Activated naive CD8-positive, alpha-beta T cell treated with anti-CD3 and anti-CD28 coated beads, Interleukin-2, amount 50 U/mL, for 24 hours (primary cell): ENCODE results near the gene SLC5A6.

Experiments
- ATAC-seq: fragments of 150-1000 bp; cut with Tn5 transposase; one replicate; pipeline ENCODE4 v1.10.0; 2021
- DNase-seq: peaks from one replicate; pipeline ENCODE4 v3.0.0; 2021
- H3K27ac Mint-ChIP-seq: one replicate; pipeline ENCODE4 v1.8.0; 2021; ENCODE audit warnings: mild to moderate bottlenecking, mixed read lengths
- H3K27me3 Mint-ChIP-seq: one replicate; pipeline ENCODE4 v1.8.0; 2021; ENCODE audit warnings: mixed read lengths
- H3K36me3 Mint-ChIP-seq: one replicate; pipeline ENCODE4 v1.8.0; 2021; ENCODE audit warnings: low read depth, mixed read lengths
- H3K4me1 Mint-ChIP-seq: one replicate; pipeline ENCODE4 v1.8.0; 2021; ENCODE audit warnings: mixed read lengths
- H3K4me3 Mint-ChIP-seq: one replicate; pipeline ENCODE4 v1.8.0; 2021; ENCODE audit warnings: mild to moderate bottlenecking, moderate library complexity, mixed read lengths
- H3K9me3 Mint-ChIP-seq: one replicate; pipeline ENCODE4 v1.8.0; 2021; ENCODE audit warnings: mixed read lengths

Gene SLC5A6

DNA sequence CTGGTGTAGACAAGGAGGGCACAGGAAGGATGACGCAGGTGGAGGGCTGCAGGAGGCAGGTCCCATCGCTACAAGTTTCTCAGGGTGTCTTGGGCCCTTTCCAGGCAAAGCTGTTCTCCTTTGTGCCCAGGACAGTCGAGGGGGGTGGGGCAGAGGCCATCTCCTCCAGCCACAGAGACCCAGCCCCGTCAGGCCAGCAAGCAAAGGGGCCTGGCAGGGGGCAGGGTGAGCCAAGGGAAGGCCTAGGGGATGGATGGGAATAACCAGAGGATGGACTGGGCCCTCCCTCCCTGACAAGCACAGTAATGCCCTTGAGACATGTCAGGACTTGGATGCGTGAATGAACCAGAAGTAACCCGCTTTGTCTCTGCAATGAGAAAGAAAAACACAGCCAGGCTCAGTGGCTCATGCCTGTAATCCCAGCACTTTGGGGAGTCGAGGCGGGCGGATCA lies 57.0 kb downstream of the SLC5A6 start:
- Mint-ChIP-seq H3K36me3 (no peaks in the 10 kb centered on the region), H3K27ac (no peak overlapping the region), H3K4me1 (peaks cover 2% of the 10 kb centered on the region), H3K27me3 (no peaks in the 10 kb centered on the region), H3K4me3 (no peak overlapping the region), H3K9me3 (no peaks in the 10 kb centered on the region)
- DNase-seq: no peak
- ATAC-seq: no peak

GRCh38 chr2:27154488-27154887 lies 57.6 kb downstream of the SLC5A6 start:
- DNase-seq: no peak
- Mint-ChIP-seq H3K4me3 (no peak overlapping the region), H3K9me3 (no peaks in the 10 kb centered on the region), H3K36me3 (no peaks in the 10 kb centered on the region), H3K27ac (no peak overlapping the region), H3K27me3 (no peaks in the 10 kb centered on the region), H3K4me1 (peaks cover 2% of the 10 kb centered on the region)
- no peak for ATAC-seq

GRCh38 chr2:27152796-27153464 lies 59.1 kb downstream of the SLC5A6 start:
- Mint-ChIP-seq H3K4me1 (peaks cover 2% of the 10 kb centered on the region), H3K27me3 (no peaks in the 10 kb centered on the region), H3K27ac (no peak overlapping the region), H3K9me3 (no peaks in the 10 kb centered on the region), H3K4me3 (no peak overlapping the region), H3K36me3 (no peaks in the 10 kb centered on the region)
- DNase-seq (no peak), ATAC-seq (peak; percentile 75)

- Mint-ChIP-seq H3K27me3 (no peaks in the 10 kb centered on the region), H3K9me3 (no peaks in the 10 kb centered on the region), H3K4me3 (no peak overlapping the region), H3K27ac (no peak overlapping the region), H3K36me3 (no peaks in the 10 kb centered on the region), H3K4me1 (peaks cover 2% of the 10 kb centered on the region)
- DNase-seq: no peak
- ATAC-seq: peak; percentile 8
These were observed 59.8 kb downstream of the SLC5A6 start for GRCh38 chr2:27152102-27152795.

DNA sequence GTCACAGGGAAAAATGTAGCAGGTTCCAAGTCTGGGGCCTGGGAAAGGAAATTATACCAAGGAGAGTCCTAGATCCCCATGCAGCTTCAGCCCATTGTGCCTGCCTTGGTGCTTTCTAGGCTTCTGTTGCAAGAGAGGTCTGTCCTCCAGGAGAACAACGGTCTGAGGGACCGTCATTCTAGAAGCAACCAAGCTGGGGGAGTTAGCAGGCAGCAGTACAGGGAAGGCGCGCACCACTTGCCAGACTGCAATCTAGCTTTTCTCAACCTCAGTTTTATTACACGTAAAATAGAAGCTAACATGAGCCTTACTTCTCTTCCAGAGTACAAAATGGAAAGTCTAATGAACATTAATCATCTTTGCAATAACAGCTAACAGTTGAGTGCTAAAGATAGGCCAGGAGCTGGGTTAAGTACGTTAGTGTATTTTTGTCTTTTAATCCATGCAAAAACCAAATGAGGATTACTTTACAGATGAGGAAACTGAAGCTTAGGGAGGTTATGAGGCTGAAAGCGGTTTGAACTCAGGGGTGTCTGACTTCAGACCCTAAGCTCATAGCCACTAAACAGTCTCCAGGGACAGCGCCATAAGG lies 61.3 kb downstream of the SLC5A6 start:
- ATAC-seq (no peak), DNase-seq (no peak)
- H3K9me3 Mint-ChIP-seq: no peaks in the 10 kb centered on the region
- no peak overlapping the region for H3K27ac Mint-ChIP-seq
- no peak overlapping the region for H3K4me3 Mint-ChIP-seq
- peaks cover under 1% of the 10 kb centered on the region for H3K27me3 Mint-ChIP-seq
- H3K36me3 Mint-ChIP-seq: no peaks in the 10 kb centered on the region
- H3K4me1 Mint-ChIP-seq: peaks cover 2% of the 10 kb centered on the region
